ENCODE data around the gene SLC2A4RG. TPM values are rescaled to one million over a fixed set of nuclear protein-coding genes. Genes with fewer than 3 reads are reported as not detected.

SLC2A4RG gene
- total and polyA plus RNA-seq, 2 of the 13 experiments (the other 11 are each of a cell fraction or from before 2014, with no cell fraction given): 91.4 to 95.9 TPM

DNA sequence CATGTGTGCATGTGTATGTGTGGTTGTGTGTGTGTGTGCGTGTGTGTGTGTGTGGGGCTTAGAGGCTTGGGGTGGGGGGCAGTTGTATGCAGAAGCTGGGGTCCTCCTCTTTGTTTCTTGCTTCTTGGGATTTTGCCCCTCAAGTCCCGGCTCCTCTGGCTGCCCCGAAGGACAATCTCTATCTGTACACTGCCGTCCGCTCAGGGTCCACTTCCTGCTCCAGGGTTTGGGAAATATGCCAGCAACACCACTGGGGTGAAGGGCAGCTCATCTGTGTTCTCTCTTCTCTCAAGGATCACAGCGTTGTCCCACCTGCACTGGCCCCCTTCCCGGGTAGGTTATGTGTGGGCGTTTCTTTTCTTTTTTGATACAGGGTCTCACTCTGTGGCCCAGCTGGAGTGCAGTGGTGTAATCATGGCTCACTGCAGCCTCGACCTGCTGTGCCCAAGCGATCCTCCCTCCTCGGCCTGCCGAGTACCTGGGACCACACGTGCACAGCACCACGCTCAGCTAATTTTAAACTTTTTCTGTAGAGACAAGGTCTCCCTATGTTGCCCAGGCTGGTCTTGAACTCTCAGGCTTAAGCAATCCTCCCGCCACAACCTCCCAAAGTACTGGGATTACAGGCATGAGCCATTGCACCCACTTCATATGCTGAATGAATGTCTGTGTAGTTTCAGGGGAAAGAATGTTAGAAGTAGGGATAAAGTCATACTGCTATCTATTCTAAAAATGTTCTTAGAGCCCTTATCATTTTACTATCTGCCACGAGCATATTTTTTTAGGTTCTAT, 25.7 kb downstream of the SLC2A4RG start (continued):
- TF ChIP-seq RBM39 (IDR thresholded peaks at IDR 0.05; ENCODE audit: low read depth, low read length, poor library complexity, severe bottlenecking) (no peak), ZNF414 (CRISPR knock-in tag; IDR thresholded peaks at IDR 0.05) (peak; percentile 52; the same call in 1 of the 2 replicates), HMG20A (CRISPR knock-in tag; IDR thresholded peaks at IDR 0.05; ENCODE audit: borderline replicate concordance) (no peak), ATF3 (CRISPR knock-in tag; IDR thresholded peaks at IDR 0.05) (no peak), ZNF235 (CRISPR knock-in tag; IDR thresholded peaks at IDR 0.05; ENCODE audit: borderline replicate concordance) (no peak), FOXA3 (CRISPR knock-in tag; IDR thresholded peaks at IDR 0.05) (peak; percentile 15; the same call in 1 of the 2 replicates), ZNF660 (CRISPR knock-in tag; IDR thresholded peaks at IDR 0.05; ENCODE audit: borderline replicate concordance, low read depth) (no peak), ZNF317 (CRISPR knock-in tag; IDR thresholded peaks at IDR 0.05) (no peak; the same call in 1 of the 2 replicates), KDM6A (CRISPR knock-in tag; IDR thresholded peaks at IDR 0.05; ENCODE audit: low read depth) (peak; percentile 68), SAFB2 (CRISPR knock-in tag; IDR thresholded peaks at IDR 0.05; ENCODE audit: borderline replicate concordance, low read depth) (no peak), STAG1 (CRISPR knock-in tag; IDR thresholded peaks at IDR 0.05) (no peak), PRDM15 (CRISPR knock-in tag; IDR thresholded peaks at IDR 0.05) (peak; percentile 54; the same call in 1 of the 2 replicates), THRA (CRISPR knock-in tag; IDR thresholded peaks at IDR 0.05; ENCODE audit: borderline replicate concordance) (no peak; the same call in 1 of the 2 replicates), DPF2 (CRISPR knock-in tag; IDR thresholded peaks at IDR 0.05; ENCODE audit: borderline replicate concordance, low read depth) (peak; percentile 78), GTF2F1 (IDR thresholded peaks at IDR 0.05; ENCODE audit: low read length) (no peak), PTBP1 (IDR thresholded peaks at IDR 0.05; ENCODE audit: low read depth, low read length, poor library complexity, severe bottlenecking) (no peak), TEAD2 (CRISPR knock-in tag; IDR thresholded peaks at IDR 0.05) (no peak), DNMT1 (CRISPR knock-in tag; IDR thresholded peaks at IDR 0.05) (no peak), POGZ (CRISPR knock-in tag; IDR thresholded peaks at IDR 0.05) (peak; percentile 48; the same call in 1 of the 2 replicates), ZNF260 (CRISPR knock-in tag; IDR thresholded peaks at IDR 0.05; ENCODE audit: borderline replicate concordance, low read depth) (no peak), JUND (CRISPR knock-in tag; IDR thresholded peaks at IDR 0.05) (no peak)
- TF ChIP-seq, protein P1, sequence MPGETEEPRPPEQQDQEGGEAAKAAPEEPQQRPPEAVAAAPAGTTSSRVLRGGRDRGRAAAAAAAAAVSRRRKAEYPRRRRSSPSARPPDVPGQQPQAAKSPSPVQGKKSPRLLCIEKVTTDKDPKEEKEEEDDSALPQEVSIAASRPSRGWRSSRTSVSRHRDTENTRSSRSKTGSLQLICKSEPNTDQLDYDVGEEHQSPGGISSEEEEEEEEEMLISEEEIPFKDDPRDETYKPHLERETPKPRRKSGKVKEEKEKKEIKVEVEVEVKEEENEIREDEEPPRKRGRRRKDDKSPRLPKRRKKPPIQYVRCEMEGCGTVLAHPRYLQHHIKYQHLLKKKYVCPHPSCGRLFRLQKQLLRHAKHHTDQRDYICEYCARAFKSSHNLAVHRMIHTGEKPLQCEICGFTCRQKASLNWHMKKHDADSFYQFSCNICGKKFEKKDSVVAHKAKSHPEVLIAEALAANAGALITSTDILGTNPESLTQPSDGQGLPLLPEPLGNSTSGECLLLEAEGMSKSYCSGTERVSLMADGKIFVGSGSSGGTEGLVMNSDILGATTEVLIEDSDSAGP (CRISPR knock-in tag; IDR thresholded peaks at IDR 0.05; ENCODE audit: borderline replicate concordance): peak; percentile 22; the same call in 1 of the 2 replicates

Data from HepG2 (cell line).